ENCODE data around the gene FOXC2. TPM values are rescaled to one million over a fixed set of nuclear protein-coding genes. Genes with fewer than 3 reads are reported as not detected.

Gene FOXC2
- total RNA-seq, 1 experiment from 2014 or later: 14.9 TPM

DNA sequence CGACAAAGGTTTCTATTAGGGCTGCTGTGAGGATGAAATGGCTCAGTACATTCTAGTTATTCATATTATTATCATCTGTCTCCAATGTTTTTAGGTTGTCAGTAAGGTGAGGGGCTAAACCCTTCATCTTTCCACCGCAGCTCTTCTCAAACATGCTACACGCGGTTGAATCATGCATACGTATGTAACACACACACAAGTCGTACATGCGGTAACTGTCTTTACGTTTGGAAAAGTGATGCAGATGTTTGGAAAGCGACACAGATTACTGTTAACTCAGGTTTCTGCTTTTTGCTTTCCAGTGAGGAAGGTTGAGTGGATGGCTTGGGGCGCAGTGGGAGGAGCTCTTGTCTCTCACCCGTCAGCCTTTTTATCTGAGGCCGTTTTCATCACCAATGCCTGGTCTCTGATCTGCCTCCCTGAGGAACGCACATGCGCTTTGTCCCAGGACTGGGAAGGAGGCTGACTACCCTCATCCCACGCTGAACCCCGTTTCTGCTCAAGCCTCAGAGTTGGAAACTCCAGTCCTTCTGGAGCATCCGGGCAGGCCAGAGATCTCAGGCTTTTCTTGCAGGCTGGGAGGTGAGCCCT lies 8.6 kb downstream of the FOXC2 start:
- Histone ChIP-seq H3K4me1 (ENCODE audit: control insufficient read depth, insufficient read depth, low read length) (peaks cover 44% of the 10 kb centered on the region), H3K9me3 (ENCODE audit: control insufficient read depth, insufficient read depth, low read depth, low read length) (no peaks in the 10 kb centered on the region), H3K36me3 (ENCODE audit: control insufficient read depth, insufficient read depth, low read length) (no peaks in the 10 kb centered on the region; the same call in 1 of the 2 replicates), H3K4me3 (ENCODE audit: low read depth in 2 of 2, low read length in 2 of 2) (peak overlapping the region; percentile 56 to 73), H3K27me3 (ENCODE audit: control insufficient read depth, insufficient read depth, low read length) (no peaks in the 10 kb centered on the region), H3K27ac (ENCODE audit: low read length) (peak overlapping the region; percentile 97)
- DNase-seq (ENCODE audit: low read depth, low spot score) (no peak), ATAC-seq (no peak)
- intact Hi-C loops (cut with micrococcal nuclease; ENCODE audit: unreplicated experiment) (no loop called here), in situ Hi-C loops (cut with HindIII; ENCODE audit: low pct_unique_long_range_greater_than_20kb, low sequenced_read_pairs) (no loop called here)
- ChIA-PET POLR2A (no interaction called here), CTCF (interaction anchor here (0.7 to 1.0 kb wide), 2 partner anchors 395 to 503 kb away, joined by 6 to 11 read pairs; no protein-coding TSS in a partner anchor)
- TF ChIP-seq, protein P1, sequence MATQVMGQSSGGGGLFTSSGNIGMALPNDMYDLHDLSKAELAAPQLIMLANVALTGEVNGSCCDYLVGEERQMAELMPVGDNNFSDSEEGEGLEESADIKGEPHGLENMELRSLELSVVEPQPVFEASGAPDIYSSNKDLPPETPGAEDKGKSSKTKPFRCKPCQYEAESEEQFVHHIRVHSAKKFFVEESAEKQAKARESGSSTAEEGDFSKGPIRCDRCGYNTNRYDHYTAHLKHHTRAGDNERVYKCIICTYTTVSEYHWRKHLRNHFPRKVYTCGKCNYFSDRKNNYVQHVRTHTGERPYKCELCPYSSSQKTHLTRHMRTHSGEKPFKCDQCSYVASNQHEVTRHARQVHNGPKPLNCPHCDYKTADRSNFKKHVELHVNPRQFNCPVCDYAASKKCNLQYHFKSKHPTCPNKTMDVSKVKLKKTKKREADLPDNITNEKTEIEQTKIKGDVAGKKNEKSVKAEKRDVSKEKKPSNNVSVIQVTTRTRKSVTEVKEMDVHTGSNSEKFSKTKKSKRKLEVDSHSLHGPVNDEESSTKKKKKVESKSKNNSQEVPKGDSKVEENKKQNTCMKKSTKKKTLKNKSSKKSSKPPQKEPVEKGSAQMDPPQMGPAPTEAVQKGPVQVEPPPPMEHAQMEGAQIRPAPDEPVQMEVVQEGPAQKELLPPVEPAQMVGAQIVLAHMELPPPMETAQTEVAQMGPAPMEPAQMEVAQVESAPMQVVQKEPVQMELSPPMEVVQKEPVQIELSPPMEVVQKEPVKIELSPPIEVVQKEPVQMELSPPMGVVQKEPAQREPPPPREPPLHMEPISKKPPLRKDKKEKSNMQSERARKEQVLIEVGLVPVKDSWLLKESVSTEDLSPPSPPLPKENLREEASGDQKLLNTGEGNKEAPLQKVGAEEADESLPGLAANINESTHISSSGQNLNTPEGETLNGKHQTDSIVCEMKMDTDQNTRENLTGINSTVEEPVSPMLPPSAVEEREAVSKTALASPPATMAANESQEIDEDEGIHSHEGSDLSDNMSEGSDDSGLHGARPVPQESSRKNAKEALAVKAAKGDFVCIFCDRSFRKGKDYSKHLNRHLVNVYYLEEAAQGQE (IDR thresholded peaks at IDR 0.05; ENCODE audit: insufficient read depth in 1 of 2, low read depth in 2 of 2, low read length in 1 of 2): no peak
- BruUV-seq (replicated peaks): no TSS peak

DNA sequence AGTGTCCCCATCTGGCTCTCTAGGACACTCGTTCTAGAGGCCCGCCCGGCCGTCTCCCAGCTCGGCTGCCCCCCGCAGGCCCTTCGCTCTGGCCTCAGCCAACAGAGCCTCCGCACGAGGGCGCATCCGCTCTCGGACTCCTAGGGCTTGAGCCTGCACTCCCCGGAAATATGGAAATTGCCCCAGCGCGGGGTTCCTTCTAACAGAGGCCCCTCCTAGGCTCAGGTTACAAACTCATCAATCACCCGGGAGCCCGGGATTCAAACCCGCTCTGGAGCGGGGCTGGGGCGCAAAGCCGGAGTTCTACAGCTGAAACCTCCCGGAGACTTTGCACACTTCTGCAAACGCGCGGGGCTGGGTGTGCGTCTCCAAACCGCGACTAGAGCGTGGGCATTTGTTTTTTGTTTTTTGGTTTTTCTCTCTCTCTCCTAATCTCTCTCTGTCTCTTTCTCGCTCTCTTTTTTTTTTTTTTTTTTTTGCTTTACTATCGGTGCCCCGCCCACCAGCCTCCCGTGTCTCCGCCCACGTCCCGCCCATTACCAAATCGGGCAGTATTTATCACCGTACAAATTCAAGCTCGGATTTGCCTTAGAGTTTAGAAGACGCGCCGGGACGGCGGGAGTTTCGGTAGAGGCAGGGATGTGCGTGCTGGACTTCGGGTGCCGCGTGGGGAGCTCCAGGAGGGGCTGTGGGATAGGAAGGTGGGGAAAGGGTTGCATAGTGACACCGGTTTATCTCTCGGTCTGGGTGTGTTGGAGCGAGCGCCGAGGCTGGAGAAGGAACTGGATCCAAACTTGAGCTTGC lies 9.3 kb downstream of the FOXC2 start:
- no peak; the same call in 1 of the 2 replicates for TF ChIP-seq SIN3A (IDR thresholded peaks at IDR 0.05; ENCODE audit: borderline replicate concordance, insufficient read depth, low read depth, low read length)
- TF ChIP-seq, protein P2, sequence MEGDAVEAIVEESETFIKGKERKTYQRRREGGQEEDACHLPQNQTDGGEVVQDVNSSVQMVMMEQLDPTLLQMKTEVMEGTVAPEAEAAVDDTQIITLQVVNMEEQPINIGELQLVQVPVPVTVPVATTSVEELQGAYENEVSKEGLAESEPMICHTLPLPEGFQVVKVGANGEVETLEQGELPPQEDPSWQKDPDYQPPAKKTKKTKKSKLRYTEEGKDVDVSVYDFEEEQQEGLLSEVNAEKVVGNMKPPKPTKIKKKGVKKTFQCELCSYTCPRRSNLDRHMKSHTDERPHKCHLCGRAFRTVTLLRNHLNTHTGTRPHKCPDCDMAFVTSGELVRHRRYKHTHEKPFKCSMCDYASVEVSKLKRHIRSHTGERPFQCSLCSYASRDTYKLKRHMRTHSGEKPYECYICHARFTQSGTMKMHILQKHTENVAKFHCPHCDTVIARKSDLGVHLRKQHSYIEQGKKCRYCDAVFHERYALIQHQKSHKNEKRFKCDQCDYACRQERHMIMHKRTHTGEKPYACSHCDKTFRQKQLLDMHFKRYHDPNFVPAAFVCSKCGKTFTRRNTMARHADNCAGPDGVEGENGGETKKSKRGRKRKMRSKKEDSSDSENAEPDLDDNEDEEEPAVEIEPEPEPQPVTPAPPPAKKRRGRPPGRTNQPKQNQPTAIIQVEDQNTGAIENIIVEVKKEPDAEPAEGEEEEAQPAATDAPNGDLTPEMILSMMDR (IDR thresholded peaks at IDR 0.05): peak; percentile 83
- TF ChIP-seq POLR2AphosphoS5 (IDR thresholded peaks at IDR 0.05; ENCODE audit: low read depth, low read length): peak; percentile 77
- no peak for TF ChIP-seq TCF7L2 (IDR thresholded peaks at IDR 0.05; ENCODE audit: low read depth, low read length)
- TF ChIP-seq, protein P1 (IDR thresholded peaks at IDR 0.05; ENCODE audit: insufficient read depth in 1 of 2, low read depth in 2 of 2, low read length in 1 of 2): no peak
- H3K27me3 ChIP-seq (ENCODE audit: control insufficient read depth, insufficient read depth, low read length): no peaks in the 10 kb centered on the region
- peak overlapping the region; percentile 97 for H3K27ac ChIP-seq (ENCODE audit: low read length)
- peak; percentile 68 for ATAC-seq
- no peak for DNase-seq (ENCODE audit: low read depth, low spot score)
- H3K4me1 ChIP-seq (ENCODE audit: control insufficient read depth, insufficient read depth, low read length): peaks cover 44% of the 10 kb centered on the region
- peak overlapping the region; percentile 56 to 73 for H3K4me3 ChIP-seq (ENCODE audit: low read depth in 2 of 2, low read length in 2 of 2)
- no TSS peak for BruUV-seq (replicated peaks)
- ChIA-PET CTCF (interaction anchor here (0.6 to 1.0 kb wide), 7 partner anchors 11 to 625 kb away, joined by 3 to 15 read pairs (median 10); no protein-coding TSS in a partner anchor), POLR2A (interaction anchor here (0.7 kb wide), 1 partner anchor 44 kb away, joined by 12 read pairs; no protein-coding TSS in a partner anchor)
- in situ Hi-C loops (cut with HindIII; ENCODE audit: low pct_unique_long_range_greater_than_20kb, low sequenced_read_pairs): no loop called here
- intact Hi-C loops (cut with micrococcal nuclease; ENCODE audit: unreplicated experiment): no loop called here
- H3K36me3 ChIP-seq (ENCODE audit: control insufficient read depth, insufficient read depth, low read length): no peaks in the 10 kb centered on the region; the same call in 1 of the 2 replicates
- H3K9me3 ChIP-seq (ENCODE audit: control insufficient read depth, insufficient read depth, low read depth, low read length): no peaks in the 10 kb centered on the region

Data from Panc1 (cell line).